Progenitor cell of endocrine pancreas (in vitro differentiated cells): ENCODE data around the gene KIAA1614. TPM values are rescaled to one million over a fixed set of nuclear protein-coding genes. Genes with fewer than 3 reads are reported as not detected.

Source experiments
- DNase-seq: peaks from one replicate; pipeline ENCODE4 v3.0.0; 2021; ENCODE audit warnings: low spot score; ENCODE audit not compliant: unreplicated experiment
- H3K27ac Mint-ChIP-seq: 2 replicates; pipeline ENCODE4 v1.8.0; 2021; ENCODE audit warnings: mild to moderate bottlenecking, moderate library complexity, mixed read lengths
- H3K27me3 Mint-ChIP-seq: 2 replicates; pipeline ENCODE4 v1.8.0; 2021; ENCODE audit warnings: mixed read lengths
- H3K36me3 Mint-ChIP-seq: 2 replicates; pipeline ENCODE4 v1.8.0; 2022; ENCODE audit warnings: mixed read lengths; ENCODE audit not compliant: insufficient read depth
- H3K4me1 Mint-ChIP-seq: 2 replicates; pipeline ENCODE4 v1.8.0; 2021; ENCODE audit warnings: low read depth, mixed read lengths
- H3K4me3 Mint-ChIP-seq: 2 replicates; pipeline ENCODE4 v1.8.0; 2021; ENCODE audit warnings: low read depth, mild to moderate bottlenecking, moderate library complexity, mixed read lengths
- H3K9me3 Mint-ChIP-seq: 2 replicates; pipeline ENCODE4 v1.8.0; 2021; ENCODE audit warnings: low read depth, mixed read lengths
- CTCF ChIP-seq: fragments of 200-600 bp; sonication (generic); IDR thresholded peaks from one replicate; pipeline ENCODE4 v1.5.0; 2021; ENCODE audit warnings: antibody characterized with exemption, mild to moderate bottlenecking; ENCODE audit not compliant: unreplicated experiment
- total RNA-seq: library from RNA; stranded (reverse); gene quantifications from 2 replicates; pipeline ENCODE4 v1.2.1, GENCODE V29; 2021

The KIAA1614 gene
- total RNA-seq, 1 donor from 2014 or later = 2.5 TPM

GRCh38 chr1:180893614-180894013 lies 19.1 kb upstream of the KIAA1614 start:
- H3K36me3 Mint-ChIP-seq = peaks cover 1% of the 10 kb centered on the region
- peaks cover 2% of the 10 kb centered on the region for H3K4me1 Mint-ChIP-seq
- no peaks in the 10 kb centered on the region for H3K9me3 Mint-ChIP-seq
- no peak for DNase-seq
- no peak overlapping the region for H3K27ac Mint-ChIP-seq
- TF ChIP-seq CTCF = no peak
- H3K4me3 Mint-ChIP-seq = no peak overlapping the region
- H3K27me3 Mint-ChIP-seq = no peaks in the 10 kb centered on the region

GRCh38 chr1:180896161-180896560 lies 16.5 kb upstream of the KIAA1614 start:
- no peak overlapping the region for H3K4me3 Mint-ChIP-seq
- H3K9me3 Mint-ChIP-seq = no peaks in the 10 kb centered on the region
- H3K4me1 Mint-ChIP-seq = peaks cover 2% of the 10 kb centered on the region
- no peak overlapping the region for H3K27ac Mint-ChIP-seq
- H3K27me3 Mint-ChIP-seq = peaks cover 3% of the 10 kb centered on the region
- H3K36me3 Mint-ChIP-seq = peaks cover 1% of the 10 kb centered on the region
- no peak for TF ChIP-seq CTCF
- no peak for DNase-seq

- no peak for TF ChIP-seq CTCF
- H3K9me3 Mint-ChIP-seq = no peaks in the 10 kb centered on the region
- DNase-seq = no peak
- peaks cover 8% of the 10 kb centered on the region for H3K27me3 Mint-ChIP-seq
- no peak overlapping the region for H3K4me3 Mint-ChIP-seq
- H3K27ac Mint-ChIP-seq = no peak overlapping the region
- peaks cover 2% of the 10 kb centered on the region for H3K4me1 Mint-ChIP-seq
- H3K36me3 Mint-ChIP-seq = peaks cover 1% of the 10 kb centered on the region
Measured at GRCh38 chr1:180898441-180899219, 14.1 kb upstream of the KIAA1614 start.

GRCh38 chr1:180899262-180899661 lies 13.4 kb upstream of the KIAA1614 start:
- H3K4me3 Mint-ChIP-seq = no peak overlapping the region
- no peak overlapping the region for H3K27ac Mint-ChIP-seq
- H3K9me3 Mint-ChIP-seq = no peaks in the 10 kb centered on the region
- no peak for DNase-seq
- H3K36me3 Mint-ChIP-seq = peaks cover 1% of the 10 kb centered on the region
- peaks cover 2% of the 10 kb centered on the region for H3K4me1 Mint-ChIP-seq
- peaks cover 8% of the 10 kb centered on the region for H3K27me3 Mint-ChIP-seq
- no peak for TF ChIP-seq CTCF

- Mint-ChIP-seq H3K27me3 (peaks cover 8% of the 10 kb centered on the region), H3K4me3 (no peak overlapping the region), H3K36me3 (no peaks in the 10 kb centered on the region), H3K27ac (no peak overlapping the region), H3K9me3 (no peaks in the 10 kb centered on the region), H3K4me1 (peaks cover 2% of the 10 kb centered on the region)
- no peak for DNase-seq
- TF ChIP-seq CTCF = no peak
Measured at GRCh38 chr1:180901076-180901990, 11.4 kb upstream of the KIAA1614 start.
